A549 (cell line): ENCODE results near the gene HSD11B1. TPM values are rescaled to one million over a fixed set of nuclear protein-coding genes. Genes with fewer than 3 reads are reported as not detected.

Experiments used
- ATAC-seq, 2 experiments: fragments of 200-7000 bp in 1 of 2; fragments of >200 bp in 1 of 2; cut with Nextera tagmentation in 1 of 2; cut with Tn5 transposase in 1 of 2; 3 replicates each; pipeline versions ENCODE4 v1.8.0 to v1.9.1; 2018 to 2020; ENCODE audit warnings: mild to moderate bottlenecking in 1 of 2, moderate library complexity in 1 of 2
- CTCF ChIA-PET: fragments of 300-600 bp; sonication (Branson Sonifier 250); formaldehyde crosslinking; extraction: SDS; loops from one replicate; lab custom pipeline; 2021; ENCODE audit warnings: antibody characterized with exemption, inconsistent platforms; lab: Yijun Ruan, JAX
- POLR2A ChIA-PET: fragments of 350-600 bp; formaldehyde crosslinking; extraction: SDS; loops from one replicate; lab custom pipeline; 2021; ENCODE audit warnings: antibody characterized with exemption, inconsistent platforms; lab: Yijun Ruan, JAX
- DNase-seq, 2 experiments: peaks; one replicate each; pipeline versions ENCODE4 v3.0.0 to v3.0.0-alpha.2; 2011 to 2016; ENCODE audit warnings: low read depth in 1 of 2, low spot score in 1 of 2
- FAIRE-seq: peaks from 2 replicates; lab custom pipeline; 2011; peaks lifted over from hg19 to GRCh38; lab: Jason Lieb, UNC
- H3K27ac ChIP-seq, 2 experiments: fragments of >200 bp; sonication (Bioruptor Twin); formaldehyde crosslinking; 3 replicates each; pipeline ENCODE4 v1.5.1; 2016 to 2017
- H3K4me1 ChIP-seq: fragments of >200 bp; sonication (Bioruptor Twin); formaldehyde crosslinking; 3 replicates; pipeline ENCODE4 v1.6.1; 2016
- H3K4me2 ChIP-seq: fragments of >200 bp; sonication (Bioruptor Twin); formaldehyde crosslinking; 3 replicates; pipeline ENCODE4 v1.6.1; 2016
- H3K4me3 ChIP-seq: fragments of >200 bp; sonication (Bioruptor Twin); formaldehyde crosslinking; 3 replicates; pipeline ENCODE4 v1.5.1; 2016
- H3K9me3 ChIP-seq: fragments of >200 bp; sonication (Bioruptor Twin); formaldehyde crosslinking; 3 replicates; pipeline ENCODE4 v1.6.1; 2016
- CBX8 ChIP-seq: fragments of 200-600 bp; sonication (generic); IDR thresholded peaks from 2 replicates; pipeline ENCODE4 v1.6.1; 2016
- CHD4 ChIP-seq: fragments of 200-600 bp; sonication (generic); IDR thresholded peaks from 2 replicates; pipeline ENCODE4 v1.6.1; 2016; ENCODE audit warnings: antibody characterized with exemption, mild to moderate bottlenecking, borderline replicate concordance
- EHF ChIP-seq: fragments of 250-450 bp; sonication (Bioruptor Pico); IDR thresholded peaks from 2 replicates; pipeline ENCODE4 v1.5.0; 2020; ENCODE audit warnings: mild to moderate bottlenecking
- FOSB ChIP-seq: fragments of 250-450 bp; sonication (Bioruptor Pico); IDR thresholded peaks from 2 replicates; pipeline ENCODE4 v1.5.0; 2020; ENCODE audit warnings: mild to moderate bottlenecking, moderate library complexity
- FOSL2 ChIP-seq, 2 experiments: fragments of 450-650 bp in 1 of 2; fragments of >200 bp in 1 of 2; sonication (Bioruptor Twin) in 1 of 2; formaldehyde crosslinking; IDR thresholded peaks; 2 replicates each; pipeline versions ENCODE4 v1.5.0 to v1.6.1; 2016 to 2020; ENCODE audit warnings: mild to moderate bottlenecking in 1 of 2, moderate library complexity in 1 of 2
- HOXA7 ChIP-seq: fragments of 250-450 bp; sonication (Bioruptor Pico); IDR thresholded peaks from 2 replicates; pipeline ENCODE4 v1.5.0; 2020; ENCODE audit warnings: mild to moderate bottlenecking, moderate library complexity
- JUN ChIP-seq, 2 experiments: fragments of >200 bp; sonication (Bioruptor Twin); formaldehyde crosslinking; IDR thresholded peaks; 2 replicates in 1 of 2; 3 replicates in 1 of 2; pipeline ENCODE4 v1.6.1; 2016 to 2017
- KDM5A ChIP-seq: fragments of 200-600 bp; sonication (generic); IDR thresholded peaks from 2 replicates; pipeline ENCODE4 v1.6.1; 2016; ENCODE audit warnings: antibody characterized with exemption, mild to moderate bottlenecking
- PHF8 ChIP-seq: fragments of 200-600 bp; sonication (generic); IDR thresholded peaks from 2 replicates; pipeline ENCODE4 v1.6.1; 2016; ENCODE audit warnings: low read depth, mild to moderate bottlenecking, antibody characterized with exemption, moderate library complexity, borderline replicate concordance
- POLR2AphosphoS2 ChIP-seq: conservative IDR thresholded peaks from 2 replicates; pipeline ENCODE4 v1.6.1; 2012; ENCODE audit warnings: low read length, improper control_type of control experiment, inconsistent platforms
- RARB ChIP-seq: fragments of 250-450 bp; sonication (Bioruptor Pico); IDR thresholded peaks from 2 replicates; pipeline ENCODE4 v1.8.0; 2021; ENCODE audit warnings: mild to moderate bottlenecking, moderate library complexity
- RCOR1 ChIP-seq: fragments of 150-350 bp; IDR thresholded peaks from 2 replicates; pipeline ENCODE4 v1.6.1; 2014; ENCODE audit warnings: antibody characterized with exemption, low read length, low read depth
- RFX5 ChIP-seq: fragments of 450-650 bp; IDR thresholded peaks from 2 replicates; pipeline ENCODE4 v1.7.1; 2014; ENCODE audit warnings: antibody characterized with exemption, mild to moderate bottlenecking, moderate library complexity
- SMC3 ChIP-seq: fragments of >200 bp; sonication (Bioruptor Twin); formaldehyde crosslinking; IDR thresholded peaks from 3 replicates; pipeline ENCODE4 v1.6.1; 2018; ENCODE audit warnings: inconsistent platforms
- ZNF302 ChIP-seq: fragments of 250-450 bp; sonication (Bioruptor Pico); IDR thresholded peaks from 2 replicates; pipeline ENCODE4 v1.9.0; 2021; ENCODE audit warnings: inconsistent platforms, mild to moderate bottlenecking, moderate library complexity
- WGBS: methylation state at CpG from one replicate; pipeline ENCODE4 v1.1.6; 2017; ENCODE audit errors: missing lambda C conversion rate; 5-methylcytosine and 5-hydroxymethylcytosine counted together
- polyA plus RNA-seq, 4 experiments: library from polyadenylated mRNA; depleted of rRNA in 3 of 4; stranded (reverse); fragments of >200 nt; fragmentation: RNase III in 1 of 4; extraction: RNeasy Plus Mini Kit Qiagen cat#74134 plus additional on column Dnase treatment in 1 of 4; gene quantifications; 2 replicates in 3 of 4; 3 replicates in 1 of 4; pipeline ENCODE4 v1.2.3, GENCODE V29; 2011 to 2017
- TF ChIP-seq, protein P1 (sequence below): fragments of >200 bp; sonication (Bioruptor Twin); formaldehyde crosslinking; IDR thresholded peaks from 3 replicates; pipeline ENCODE4 v1.6.1; 2016
- TF ChIP-seq, protein P2 (sequence below): fragments of >200 bp; sonication (Bioruptor Twin); formaldehyde crosslinking; IDR thresholded peaks from 3 replicates; pipeline ENCODE4 v1.5.1; 2016
- TF ChIP-seq, protein P3 (sequence below): IDR thresholded peaks from 2 replicates; pipeline ENCODE4 v1.6.1; 2012; ENCODE audit warnings: low read depth, borderline replicate concordance
- TF ChIP-seq, protein P4 (sequence below): IDR thresholded peaks from 2 replicates; pipeline ENCODE4 v1.6.1; 2012

HSD11B1 gene
- polyA plus RNA-seq, 2 of the 4 experiments (the other 2 are of a cell fraction) = not detected

DNA sequence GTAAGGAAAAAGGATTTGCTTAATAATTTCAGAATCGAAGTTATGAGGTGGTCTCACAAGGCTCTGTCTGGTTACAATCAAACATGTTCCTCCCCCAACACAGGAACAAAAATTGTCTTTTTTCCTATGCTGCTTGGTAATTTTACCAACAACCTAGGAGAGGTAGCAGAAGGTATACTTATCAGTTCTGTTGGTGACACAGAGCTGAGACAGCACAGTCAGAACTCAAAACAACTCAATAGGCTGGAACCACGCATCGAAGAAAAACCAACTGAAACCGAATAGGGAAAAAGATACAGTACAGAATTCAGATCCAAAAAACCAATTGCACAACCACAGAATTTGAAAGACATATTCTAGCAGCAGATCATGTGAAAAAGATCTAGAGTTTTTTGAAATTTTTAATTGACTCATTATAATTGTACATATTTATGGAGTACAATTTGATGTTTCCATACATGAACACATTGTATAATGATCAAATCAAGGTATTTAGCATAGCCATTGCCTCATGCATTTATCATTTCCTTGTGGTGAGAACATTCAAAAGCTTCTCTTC is 25.6 kb upstream of the HSD11B1 start:
- FAIRE-seq = no peak
- H3K4me3 ChIP-seq = no peak overlapping the region
- ChIA-PET POLR2A (no interaction called here), CTCF (no interaction called here)
- peaks cover 6% of the 10 kb centered on the region; the same call in 2 of the 3 replicates for H3K4me1 ChIP-seq
- H3K27ac ChIP-seq = no peak overlapping the region
- H3K4me2 ChIP-seq = no peak overlapping the region
- no peaks in the 10 kb centered on the region for H3K9me3 ChIP-seq
- no peak for DNase-seq
- ATAC-seq = no peak
- TF ChIP-seq SMC3 (no peak), HOXA7 (CRISPR knock-in tag) (no peak), RCOR1 (no peak), POLR2AphosphoS2 (no peak), KDM5A (no peak), EHF (CRISPR knock-in tag) (no peak), RFX5 (no peak), ZNF302 (no peak), CHD4 (no peak)
- TF ChIP-seq, protein P1, sequence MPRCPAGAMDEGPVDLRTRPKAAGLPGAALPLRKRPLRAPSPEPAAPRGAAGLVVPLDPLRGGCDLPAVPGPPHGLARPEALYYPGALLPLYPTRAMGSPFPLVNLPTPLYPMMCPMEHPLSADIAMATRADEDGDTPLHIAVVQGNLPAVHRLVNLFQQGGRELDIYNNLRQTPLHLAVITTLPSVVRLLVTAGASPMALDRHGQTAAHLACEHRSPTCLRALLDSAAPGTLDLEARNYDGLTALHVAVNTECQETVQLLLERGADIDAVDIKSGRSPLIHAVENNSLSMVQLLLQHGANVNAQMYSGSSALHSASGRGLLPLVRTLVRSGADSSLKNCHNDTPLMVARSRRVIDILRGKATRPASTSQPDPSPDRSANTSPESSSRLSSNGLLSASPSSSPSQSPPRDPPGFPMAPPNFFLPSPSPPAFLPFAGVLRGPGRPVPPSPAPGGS = no peak
- TF ChIP-seq, protein P2, sequence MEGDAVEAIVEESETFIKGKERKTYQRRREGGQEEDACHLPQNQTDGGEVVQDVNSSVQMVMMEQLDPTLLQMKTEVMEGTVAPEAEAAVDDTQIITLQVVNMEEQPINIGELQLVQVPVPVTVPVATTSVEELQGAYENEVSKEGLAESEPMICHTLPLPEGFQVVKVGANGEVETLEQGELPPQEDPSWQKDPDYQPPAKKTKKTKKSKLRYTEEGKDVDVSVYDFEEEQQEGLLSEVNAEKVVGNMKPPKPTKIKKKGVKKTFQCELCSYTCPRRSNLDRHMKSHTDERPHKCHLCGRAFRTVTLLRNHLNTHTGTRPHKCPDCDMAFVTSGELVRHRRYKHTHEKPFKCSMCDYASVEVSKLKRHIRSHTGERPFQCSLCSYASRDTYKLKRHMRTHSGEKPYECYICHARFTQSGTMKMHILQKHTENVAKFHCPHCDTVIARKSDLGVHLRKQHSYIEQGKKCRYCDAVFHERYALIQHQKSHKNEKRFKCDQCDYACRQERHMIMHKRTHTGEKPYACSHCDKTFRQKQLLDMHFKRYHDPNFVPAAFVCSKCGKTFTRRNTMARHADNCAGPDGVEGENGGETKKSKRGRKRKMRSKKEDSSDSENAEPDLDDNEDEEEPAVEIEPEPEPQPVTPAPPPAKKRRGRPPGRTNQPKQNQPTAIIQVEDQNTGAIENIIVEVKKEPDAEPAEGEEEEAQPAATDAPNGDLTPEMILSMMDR = no peak
- WGBS = 56% methylated on average over 4 of the region's 4 CpGs

DNA sequence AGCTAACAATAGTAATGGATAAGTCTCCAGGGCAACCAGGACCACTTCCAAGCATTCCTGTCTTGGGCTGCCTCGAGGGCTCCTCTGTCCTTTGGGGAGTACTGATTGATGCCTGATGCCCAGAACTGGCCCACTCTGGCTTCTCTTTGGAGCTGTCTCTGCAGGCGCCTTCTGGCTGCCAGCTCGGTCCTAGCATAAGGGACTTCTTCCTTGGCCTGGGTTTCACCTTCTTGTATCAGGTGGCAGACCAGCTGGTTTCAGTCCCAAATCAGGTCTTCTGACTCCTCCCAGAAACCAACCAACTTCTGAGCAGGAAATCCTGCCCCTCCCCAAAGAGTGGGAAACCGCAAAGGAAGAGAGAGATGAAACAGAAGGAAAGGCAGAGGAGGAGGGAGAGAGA is 18.8 kb upstream of the HSD11B1 start:
- 67% methylated on average over 4 of the region's 4 CpGs for WGBS
- Histone ChIP-seq H3K4me3 (no peak overlapping the region), H3K4me2 (no peak overlapping the region)
- ATAC-seq = no peak
- DNase-seq = no peak
- TF ChIP-seq, protein P3, sequence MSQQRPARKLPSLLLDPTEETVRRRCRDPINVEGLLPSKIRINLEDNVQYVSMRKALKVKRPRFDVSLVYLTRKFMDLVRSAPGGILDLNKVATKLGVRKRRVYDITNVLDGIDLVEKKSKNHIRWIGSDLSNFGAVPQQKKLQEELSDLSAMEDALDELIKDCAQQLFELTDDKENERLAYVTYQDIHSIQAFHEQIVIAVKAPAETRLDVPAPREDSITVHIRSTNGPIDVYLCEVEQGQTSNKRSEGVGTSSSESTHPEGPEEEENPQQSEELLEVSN = no peak
- TF ChIP-seq RARB (CRISPR knock-in tag) (no peak), FOSL2 (IDR thresholded peaks at IDR 0.05) (no peak), FOSL2 (CRISPR knock-in tag; IDR thresholded peaks at IDR 0.05) (no peak), JUN (IDR thresholded peaks at IDR 0.05) (no peak), FOSB (CRISPR knock-in tag) (no peak), KDM5A (no peak), RCOR1 (no peak), CBX8 (no peak), PHF8 (no peak)
- TF ChIP-seq, protein P4, sequence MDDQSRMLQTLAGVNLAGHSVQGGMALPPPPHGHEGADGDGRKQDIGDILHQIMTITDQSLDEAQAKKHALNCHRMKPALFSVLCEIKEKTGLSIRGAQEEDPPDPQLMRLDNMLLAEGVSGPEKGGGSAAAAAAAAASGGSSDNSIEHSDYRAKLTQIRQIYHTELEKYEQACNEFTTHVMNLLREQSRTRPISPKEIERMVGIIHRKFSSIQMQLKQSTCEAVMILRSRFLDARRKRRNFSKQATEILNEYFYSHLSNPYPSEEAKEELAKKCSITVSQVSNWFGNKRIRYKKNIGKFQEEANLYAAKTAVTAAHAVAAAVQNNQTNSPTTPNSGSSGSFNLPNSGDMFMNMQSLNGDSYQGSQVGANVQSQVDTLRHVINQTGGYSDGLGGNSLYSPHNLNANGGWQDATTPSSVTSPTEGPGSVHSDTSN = no peak
- TF ChIP-seq, all 56 proteins: peak for 0
- ChIA-PET POLR2A (no interaction called here), CTCF (interaction anchor here (1.0 to 3.2 kb wide), 5 partner anchors 9 to 116 kb away, joined by 3 to 9 read pairs (median 3); no protein-coding TSS in a partner anchor)
- H3K4me1 ChIP-seq = peaks cover 22% of the 10 kb centered on the region
- no peaks in the 10 kb centered on the region for H3K9me3 ChIP-seq
- H3K27ac ChIP-seq = no peak overlapping the region
- FAIRE-seq = no peak
